Measurements from ENCODE around the gene STX3. TPM values are rescaled to one million over a fixed set of nuclear protein-coding genes. Genes with fewer than 3 reads are reported as not detected.

The STX3 gene
- total and polyA plus RNA-seq, 2 of the 13 experiments (the other 11 are each of a cell fraction or from before 2014, with no cell fraction given) = 16.5 to 24.0 TPM

GRCh38 chr11:59761993-59762392, 6.8 kb downstream of the STX3 start (continued):
- TF ChIP-seq AFF4 (CRISPR knock-in tag; IDR thresholded peaks at IDR 0.05) = no peak

- POLR2A ChIA-PET = no interaction called here
- no peak for ATAC-seq
- Histone ChIP-seq H3K4me3 (replicated peaks in 1 of 3; ENCODE audit: insufficient read depth in 1 of 3, low read depth in 2 of 3, low read length in 3 of 3) (no peak overlapping the region), H4K20me1 (ENCODE audit: insufficient read depth, low read length) (no peaks in the 10 kb centered on the region), H3K9me3 (ENCODE audit: low read length) (no peaks in the 10 kb centered on the region), H3K4me1 (ENCODE audit: insufficient read depth, low read length) (no peaks in the 10 kb centered on the region), H3K36me3 (replicated peaks in 1 of 2; ENCODE audit: control insufficient read depth in 1 of 2, insufficient read depth in 2 of 2, low read length in 2 of 2) (peaks cover 0 to 4% of the 10 kb centered on the region in 2 experiments; a peak in 2 of 5 replicates), H3K79me2 (ENCODE audit: insufficient read depth, low read length) (peaks cover 2% of the 10 kb centered on the region), H2AFZ (ENCODE audit: low read length) (no peak overlapping the region), H3K4me2 (ENCODE audit: low read depth, low read length) (no peak overlapping the region), H3K27ac (ENCODE audit: extremely low read length, insufficient read depth, low read length) (no peak overlapping the region), H3K9ac (ENCODE audit: insufficient read depth, low read depth, low read length) (no peak overlapping the region), H3K27me3 (ENCODE audit: control insufficient read depth in 1 of 2, insufficient read depth in 2 of 2, low read length in 2 of 2) (no peaks in the 10 kb centered on the region)
- FAIRE-seq = no peak
- intact Hi-C loops (cut with micrococcal nuclease; ENCODE audit: unreplicated experiment) (no loop called here), in situ Hi-C loops (cut with HindIII; ENCODE audit: extremely low pct_ligation_motif_present, low pct_unique_long_range_greater_than_20kb) (no loop called here)
- CTCF ChIA-PET (ENCODE audit: low intra/inter-chr PET ratio, low total read pairs) = no interaction called here
- DNase-seq (ENCODE audit: low spot score) = no peak
- BruUV-seq (replicated peaks) = no TSS peak
- WGBS (ENCODE audit: low lambda C conversion rate) = 86% methylated on average over 4 of the region's 4 CpGs
- TF ChIP-seq RBAK (CRISPR knock-in tag; IDR thresholded peaks at IDR 0.05) (no peak), NR3C1 (CRISPR knock-in tag; IDR thresholded peaks at IDR 0.05) (no peak), MAF1 (CRISPR knock-in tag; IDR thresholded peaks at IDR 0.05; ENCODE audit: borderline replicate concordance) (no peak), ZBTB26 (CRISPR knock-in tag; IDR thresholded peaks at IDR 0.05; ENCODE audit: borderline replicate concordance) (no peak), ZSCAN9 (CRISPR knock-in tag; IDR thresholded peaks at IDR 0.05; ENCODE audit: borderline replicate concordance) (no peak), ZBTB25 (CRISPR knock-in tag; IDR thresholded peaks at IDR 0.05) (no peak), ZSCAN20 (CRISPR knock-in tag; IDR thresholded peaks at IDR 0.05; ENCODE audit: borderline replicate concordance) (no peak), TIGD3 (CRISPR knock-in tag; IDR thresholded peaks at IDR 0.05; ENCODE audit: borderline replicate concordance) (no peak), GPN1 (CRISPR knock-in tag; IDR thresholded peaks at IDR 0.05; ENCODE audit: borderline replicate concordance) (no peak), SOX6 (IDR thresholded peaks at IDR 0.05) (no peak), SOX6 (CRISPR knock-in tag; IDR thresholded peaks at IDR 0.05) (no peak)
Observed at GRCh38 chr11:59765068-59765735, 10.0 kb downstream of the STX3 start.
